Measurements from ENCODE around the gene PVRIG. TPM values are rescaled to one million over a fixed set of nuclear protein-coding genes. Genes with fewer than 3 reads are reported as not detected.
A peak's percentile ranks its signal among the peaks of the same experiment; 100 is the strongest.

The PVRIG gene
- total and polyA plus RNA-seq, 9 of the 15 experiments (the other 6 are each of a cell fraction or from before 2014, with no cell fraction given): 0.16 to 0.64 TPM; not detected in 7

GRCh38 chr7:100247152-100247757, 27.5 kb downstream of the PVRIG start (continued):
- TF ChIP-seq THAP7 (CRISPR knock-in tag; IDR thresholded peaks at IDR 0.05) (no peak), NFE2L1 (tag; IDR thresholded peaks at IDR 0.05; ENCODE audit: borderline replicate concordance, low read depth) (no peak), ARID1B (IDR thresholded peaks at IDR 0.05) (peak; percentile 25; the same call in 1 of the 2 replicates)

GRCh38 chr7:100248483-100248882, 28.7 kb downstream of the PVRIG start:
- Histone ChIP-seq H4K20me1 (replicated peaks; ENCODE audit: control insufficient read depth, insufficient read depth, low read length) (0 out of 2 replicates have a peak, but pooled peaks cover 5% of the 10 kb centered on the region), H3K27me3 (ENCODE audit: control insufficient read depth in 2 of 2, insufficient read depth in 2 of 2, low read length in 2 of 2) (no peaks in the 10 kb centered on the region), H3K36me3 (ENCODE audit: control insufficient read depth, insufficient read depth, low read length) (no peaks in the 10 kb centered on the region), H3K27ac (ENCODE audit: extremely low read depth, low read depth, low read length) (no peak overlapping the region), H3K9me1 (ENCODE audit: control insufficient read depth, insufficient read depth, low read length) (no peaks in the 10 kb centered on the region), H3K4me2 (ENCODE audit: insufficient read depth, low read length) (no peak overlapping the region), H3K79me2 (ENCODE audit: control insufficient read depth, insufficient read depth, low read length) (no peaks in the 10 kb centered on the region; the same call in 2 of the 3 replicates), H3K9me3 (replicated peaks; ENCODE audit: control insufficient read depth, insufficient read depth, low read depth, low read length) (no peaks in the 10 kb centered on the region), H3K4me1 (replicated peaks in 1 of 2; ENCODE audit: control insufficient read depth in 2 of 2, insufficient read depth in 2 of 2, low read length in 2 of 2) (peaks cover 19 to 36% of the 10 kb centered on the region in 2 experiments), H3K4me3 (no peak overlapping the region), H3K9ac (ENCODE audit: insufficient read depth in 1 of 2, low read depth in 2 of 2, low read length in 2 of 2) (no peak overlapping the region; a peak in 2 of 4 replicates), H2AFZ (ENCODE audit: low read depth, low read length) (no peak overlapping the region)
- intact Hi-C loops (cut with micrococcal nuclease) (no loop called here), in situ Hi-C loops (cut with MboI) (no loop called here)
- CTCF ChIA-PET (ENCODE audit: low intra/inter-chr PET ratio): no interaction called here
- 60% methylated on average over 10 of the region's 10 CpGs for WGBS (ENCODE audit: insufficient coverage, low coverage, missing lambda C conversion rate)
- no peak for ATAC-seq
- DNase-seq (ENCODE audit: extremely low read depth in 1 of 4, low spot score in 3 of 4): no peak
- POLR2A ChIA-PET: no interaction called here
- TF ChIP-seq ZFP36 (IDR thresholded peaks at IDR 0.05; ENCODE audit: low read depth, low read length, partially characterized antibody) (peak; percentile 62), NR1H2 (CRISPR knock-in tag; IDR thresholded peaks at IDR 0.05) (no peak), BCOR (IDR thresholded peaks at IDR 0.05) (0 out of 2 replicates have a peak, but pooled peaks have one; percentile 38), MYBL2 (IDR thresholded peaks at IDR 0.05; ENCODE audit: low read depth) (no peak), MYBL2 (CRISPR knock-in tag; IDR thresholded peaks at IDR 0.05; ENCODE audit: borderline replicate concordance) (no peak), KDM1A (IDR thresholded peaks at IDR 0.05) (peak in 1 of 2 experiments; percentile 46; a peak in 1 of 4 replicates), LARP7 (IDR thresholded peaks at IDR 0.05) (no peak), TFE3 (CRISPR knock-in tag; IDR thresholded peaks at IDR 0.05) (no peak), SAFB (IDR thresholded peaks at IDR 0.05; ENCODE audit: borderline replicate concordance, low read depth, low read length) (no peak), ZNF518B (CRISPR knock-in tag; IDR thresholded peaks at IDR 0.05) (no peak), ZFX (CRISPR knock-in tag; IDR thresholded peaks at IDR 0.05) (no peak), ZNF175 (CRISPR knock-in tag; IDR thresholded peaks at IDR 0.05; ENCODE audit: low read depth) (no peak), BMI1 (IDR thresholded peaks at IDR 0.05; ENCODE audit: low read length) (no peak), RBM25 (IDR thresholded peaks at IDR 0.05; ENCODE audit: low read depth, low read length, severe bottlenecking) (peak; percentile 46)
- no peak for FAIRE-seq
- no TSS peak for BruUV-seq (replicated peaks)

All from K562 (cell line).